Stomach (tissue), 4 donors: ENCODE data around the gene S1PR3.

Source experiments
- POLR2A ChIP-seq, 4 donors: fragments of 450-650 bp; IDR thresholded peaks; one replicate each; pipeline ENCODE4 v1.6.1; 2016; ENCODE audit warnings: antibody characterized with exemption in 4 of 4, control low read depth in 2 of 4, mild to moderate bottlenecking in 1 of 4, moderate library complexity in 1 of 4
- TF ChIP-seq, protein P1 (sequence below), 7 experiments: fragments of 450-650 bp in 4 of 7; fragments of 200-600 bp in 3 of 7; sonication (generic) in 3 of 7; IDR thresholded peaks; one replicate each; pipeline ENCODE4 v1.5.1; 2016 to 2019; ENCODE audit warnings: antibody characterized with exemption in 7 of 7, control low read depth in 2 of 7, mild to moderate bottlenecking in 1 of 7

GRCh38 chr9:89008055-89008743 is 16.9 kb downstream of the S1PR3 start:
- TF ChIP-seq, protein P1, sequence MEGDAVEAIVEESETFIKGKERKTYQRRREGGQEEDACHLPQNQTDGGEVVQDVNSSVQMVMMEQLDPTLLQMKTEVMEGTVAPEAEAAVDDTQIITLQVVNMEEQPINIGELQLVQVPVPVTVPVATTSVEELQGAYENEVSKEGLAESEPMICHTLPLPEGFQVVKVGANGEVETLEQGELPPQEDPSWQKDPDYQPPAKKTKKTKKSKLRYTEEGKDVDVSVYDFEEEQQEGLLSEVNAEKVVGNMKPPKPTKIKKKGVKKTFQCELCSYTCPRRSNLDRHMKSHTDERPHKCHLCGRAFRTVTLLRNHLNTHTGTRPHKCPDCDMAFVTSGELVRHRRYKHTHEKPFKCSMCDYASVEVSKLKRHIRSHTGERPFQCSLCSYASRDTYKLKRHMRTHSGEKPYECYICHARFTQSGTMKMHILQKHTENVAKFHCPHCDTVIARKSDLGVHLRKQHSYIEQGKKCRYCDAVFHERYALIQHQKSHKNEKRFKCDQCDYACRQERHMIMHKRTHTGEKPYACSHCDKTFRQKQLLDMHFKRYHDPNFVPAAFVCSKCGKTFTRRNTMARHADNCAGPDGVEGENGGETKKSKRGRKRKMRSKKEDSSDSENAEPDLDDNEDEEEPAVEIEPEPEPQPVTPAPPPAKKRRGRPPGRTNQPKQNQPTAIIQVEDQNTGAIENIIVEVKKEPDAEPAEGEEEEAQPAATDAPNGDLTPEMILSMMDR (IDR thresholded peaks at IDR 0.05) = no peak
- TF ChIP-seq POLR2A (IDR thresholded peaks at IDR 0.05) = no peak
